Bronchial epithelial cell (primary cell): Measurements from ENCODE around the gene OR6J1. TPM values are rescaled to one million over a fixed set of nuclear protein-coding genes. Genes with fewer than 3 reads are reported as not detected.
A peak's percentile ranks its signal among the peaks of the same experiment; 100 is the strongest.
"Not testable (repeated sequence)": the region's sequence is repeated elsewhere in the genome, so short reads cannot be mapped to it uniquely, and the experiment has no call there.

Experiments used
- DNase-seq: peaks from one replicate; pipeline ENCODE4 v3.0.0-alpha.2; 2010; ENCODE audit warnings: low read depth
- FAIRE-seq: peaks from 2 replicates; lab custom pipeline; 2011; peaks lifted over from hg19 to GRCh38; lab: Jason Lieb, UNC
- H3K27me3 ChIP-seq: 2 replicates; pipeline ENCODE4 v1.5.1; 2011; ENCODE audit warnings: low read length; ENCODE audit not compliant: control insufficient read depth, insufficient read depth
- H3K36me3 ChIP-seq: 2 replicates; pipeline ENCODE4 v1.5.1; 2011; ENCODE audit warnings: low read length; ENCODE audit not compliant: control insufficient read depth, insufficient read depth
- H3K4me3 ChIP-seq: 2 replicates; pipeline ENCODE4 v1.5.1; 2011; ENCODE audit warnings: mild to moderate bottlenecking, low read depth, low read length, control low read depth
- total RNA-seq: library from RNA; depleted of rRNA; stranded (reverse); fragments of >200 nt; gene quantifications from 2 replicates; pipeline ENCODE4 v1.2.1, GENCODE V29; 2014
- TF ChIP-seq, protein P1 (sequence below): IDR thresholded peaks from 2 replicates; pipeline ENCODE4 v1.5.1; 2011; ENCODE audit warnings: mild to moderate bottlenecking, moderate library complexity, low read length, control low read depth, inconsistent platforms; ENCODE audit not compliant: insufficient read depth, severe bottlenecking

OR6J1 gene
- total RNA-seq, 1 donor from 2014 or later: not detected

DNA sequence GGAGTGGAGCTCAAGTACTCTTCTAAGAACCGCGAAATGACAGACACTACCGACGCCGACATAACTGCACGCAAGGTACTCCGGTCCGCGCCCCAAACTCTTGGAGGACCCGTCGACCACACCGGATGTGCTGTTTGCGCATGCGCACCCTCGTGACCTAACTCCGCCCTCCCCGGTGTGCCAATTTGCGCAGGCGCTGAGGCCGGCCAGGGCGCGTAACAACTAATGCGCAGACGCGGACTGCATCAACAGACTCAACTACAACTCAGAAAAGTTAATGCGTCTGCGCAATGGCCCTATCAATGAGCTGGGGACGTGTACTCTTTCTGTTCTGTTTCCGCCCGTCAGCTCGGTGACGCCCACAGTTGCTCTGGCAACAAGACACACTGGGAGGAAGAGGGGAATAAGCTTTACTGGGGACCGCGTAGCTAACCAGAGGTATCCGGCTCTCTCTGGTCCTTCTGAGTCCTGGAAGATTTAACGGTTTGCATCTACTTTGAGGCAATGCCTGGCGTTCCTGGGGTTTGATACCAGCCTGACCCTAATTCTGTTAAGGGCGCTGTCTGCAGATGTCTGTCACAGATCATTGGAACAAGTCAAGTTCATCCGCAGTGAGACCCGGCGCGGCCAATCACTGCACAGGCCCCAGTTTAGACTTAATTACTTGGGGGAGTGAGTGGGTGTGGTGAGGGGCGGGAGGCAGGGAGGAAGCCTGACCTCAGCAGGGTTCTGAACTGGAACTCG, 54.9 kb downstream of the OR6J1 start, which contains the start of gene DAD1:
DAD1 (minus strand) TSS at position 129 of the 744 bp plus-strand sequence; CDS start at position 62, 67 bp downstream.
- H3K27me3 ChIP-seq: no peaks in the 10 kb centered on the region
- TF ChIP-seq, protein P1, sequence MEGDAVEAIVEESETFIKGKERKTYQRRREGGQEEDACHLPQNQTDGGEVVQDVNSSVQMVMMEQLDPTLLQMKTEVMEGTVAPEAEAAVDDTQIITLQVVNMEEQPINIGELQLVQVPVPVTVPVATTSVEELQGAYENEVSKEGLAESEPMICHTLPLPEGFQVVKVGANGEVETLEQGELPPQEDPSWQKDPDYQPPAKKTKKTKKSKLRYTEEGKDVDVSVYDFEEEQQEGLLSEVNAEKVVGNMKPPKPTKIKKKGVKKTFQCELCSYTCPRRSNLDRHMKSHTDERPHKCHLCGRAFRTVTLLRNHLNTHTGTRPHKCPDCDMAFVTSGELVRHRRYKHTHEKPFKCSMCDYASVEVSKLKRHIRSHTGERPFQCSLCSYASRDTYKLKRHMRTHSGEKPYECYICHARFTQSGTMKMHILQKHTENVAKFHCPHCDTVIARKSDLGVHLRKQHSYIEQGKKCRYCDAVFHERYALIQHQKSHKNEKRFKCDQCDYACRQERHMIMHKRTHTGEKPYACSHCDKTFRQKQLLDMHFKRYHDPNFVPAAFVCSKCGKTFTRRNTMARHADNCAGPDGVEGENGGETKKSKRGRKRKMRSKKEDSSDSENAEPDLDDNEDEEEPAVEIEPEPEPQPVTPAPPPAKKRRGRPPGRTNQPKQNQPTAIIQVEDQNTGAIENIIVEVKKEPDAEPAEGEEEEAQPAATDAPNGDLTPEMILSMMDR: peak; percentile 0
- H3K4me3 ChIP-seq: peak within 1 kb of the TSS; percentile 58
- H3K36me3 ChIP-seq: peaks cover 2% of the 10 kb centered on the region
- peak; percentile 99 for DNase-seq
- peak; percentile 89 for FAIRE-seq

DNA sequence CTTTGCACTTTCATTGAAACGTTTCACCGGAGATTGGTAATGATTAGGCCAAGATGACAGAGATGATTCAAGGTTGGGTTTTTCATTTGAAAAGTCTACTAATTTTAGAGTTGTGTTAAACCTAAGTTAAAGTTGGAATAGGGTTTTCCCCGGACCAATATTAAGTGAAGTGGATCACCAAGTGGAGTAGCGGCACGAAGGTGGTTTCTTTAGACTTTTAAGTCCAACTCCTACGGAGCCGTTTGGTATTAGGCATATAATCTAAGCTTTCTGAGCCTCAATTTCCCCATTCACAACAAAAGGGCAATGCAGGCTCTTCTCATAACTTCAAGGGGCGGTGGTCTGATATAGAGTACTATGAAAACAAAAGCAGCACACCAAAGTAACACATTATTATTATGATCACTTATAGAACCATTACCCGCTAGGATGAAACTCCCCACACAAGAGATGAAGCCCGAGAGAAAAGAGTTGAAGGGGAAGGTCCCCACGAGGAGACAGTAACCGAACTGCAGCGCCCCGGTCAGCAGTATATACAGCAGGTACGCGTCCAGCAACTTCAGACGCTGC, 55.5 kb downstream of the OR6J1 start:
- H3K36me3 ChIP-seq: peaks cover 4% of the 10 kb centered on the region
- no peaks in the 10 kb centered on the region for H3K27me3 ChIP-seq
- peak overlapping the region; percentile 58 for H3K4me3 ChIP-seq
- FAIRE-seq (no peak), DNase-seq (no peak)
- TF ChIP-seq, protein P1: no peak

DNA sequence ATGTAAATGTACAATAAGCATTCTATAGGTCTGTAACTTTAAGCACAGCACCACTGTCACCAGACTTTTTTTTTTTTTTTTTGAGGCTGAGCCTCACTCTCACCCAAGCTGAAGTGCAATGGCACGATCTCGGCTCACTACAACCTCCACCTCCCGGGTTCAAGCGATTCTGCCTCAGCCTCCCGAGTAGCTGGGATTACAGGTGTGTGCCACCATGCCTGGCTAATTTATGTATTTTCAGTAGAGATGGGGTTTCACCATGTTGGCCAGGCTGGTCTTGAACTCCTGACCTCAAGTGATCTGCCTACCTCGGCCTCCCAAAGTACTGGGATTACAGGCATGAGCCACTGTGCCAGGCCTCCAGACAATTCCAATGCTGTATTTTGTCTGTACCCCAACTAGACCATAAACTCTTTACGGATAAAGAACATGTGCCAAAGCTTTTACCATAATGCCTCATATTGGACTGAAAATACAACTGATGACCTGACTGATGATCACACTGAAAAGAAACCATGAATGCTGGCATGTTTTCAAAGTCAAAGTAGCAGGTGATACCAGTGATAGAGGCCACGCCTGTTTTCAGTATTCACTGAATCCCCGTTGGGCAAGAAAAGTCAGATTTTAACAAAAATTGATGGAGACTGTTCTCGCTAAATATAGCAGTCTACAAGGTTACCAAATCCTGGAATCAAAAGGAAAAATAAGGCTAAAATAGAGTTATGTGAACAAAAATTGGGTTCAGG, 56.3 kb downstream of the OR6J1 start:
- H3K36me3 ChIP-seq, H3K27me3 ChIP-seq, DNase-seq, FAIRE-seq: not testable (repeated sequence)
- peak overlapping the region; percentile 58 for H3K4me3 ChIP-seq

DNA sequence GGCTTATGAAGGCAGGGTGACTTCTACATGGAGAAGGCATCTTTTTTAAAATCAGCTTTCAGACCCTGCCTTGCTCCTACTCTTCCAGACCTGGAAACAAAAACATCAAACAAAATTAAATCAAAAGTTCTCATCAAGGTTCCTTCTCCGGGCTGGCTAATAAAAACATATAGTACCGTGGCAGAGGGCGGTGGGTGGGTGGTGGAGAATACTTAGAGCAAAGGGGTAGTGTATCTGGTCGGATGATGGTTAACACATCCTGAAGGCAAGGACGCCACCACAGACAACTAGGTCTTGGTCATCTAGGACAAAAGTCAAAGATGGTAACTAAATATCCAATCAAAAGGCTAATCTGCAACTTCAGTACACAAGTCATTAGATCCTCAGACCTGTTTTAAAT, 56.9 kb downstream of the OR6J1 start:
- TF ChIP-seq, protein P1: no peak
- H3K4me3 ChIP-seq: no peak overlapping the region
- H3K36me3 ChIP-seq: peaks cover 4% of the 10 kb centered on the region
- FAIRE-seq (no peak), DNase-seq (no peak)
- H3K27me3 ChIP-seq: no peaks in the 10 kb centered on the region

DNA sequence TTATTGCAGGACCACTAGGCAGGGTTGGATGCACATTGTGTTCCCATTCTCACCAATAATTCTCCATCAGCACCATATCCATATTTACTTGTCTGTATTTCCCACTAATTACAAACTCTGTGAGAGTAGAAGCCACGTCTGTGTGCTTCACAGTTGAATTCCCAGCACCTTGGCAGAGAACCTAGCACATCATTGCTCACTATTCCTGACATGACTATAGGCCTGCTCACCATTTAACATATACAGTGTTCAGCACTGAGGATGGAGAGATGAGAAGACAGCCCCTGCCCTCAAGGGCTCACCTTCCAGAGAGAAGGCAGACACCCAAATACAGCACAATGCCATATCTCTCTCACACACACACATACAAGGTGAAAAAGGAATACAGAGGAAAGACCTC, 60.2 kb downstream of the OR6J1 start:
- DNase-seq: no peak
- FAIRE-seq: no peak
- no peak overlapping the region for H3K4me3 ChIP-seq

More for the DNA sequence above, 60.2 kb downstream of the OR6J1 start:
- TF ChIP-seq, protein P1: no peak
- no peaks in the 10 kb centered on the region for H3K27me3 ChIP-seq
- peaks cover 6% of the 10 kb centered on the region for H3K36me3 ChIP-seq

Other genes with a start within 250 kb of the OR6J1 start
- 193 and 236 TPM in 2 replicates for gene DAD1, start 55.1 kb downstream of the OR6J1 start, total RNA-seq
- gene ABHD4, start 46.1 kb downstream of the OR6J1 start, total RNA-seq: 5.3 and 8.2 TPM in 2 replicates
- gene OXA1L, start 122.3 kb upstream of the OR6J1 start, total RNA-seq: 25.6 and 29.2 TPM in 2 replicates
- 0.51 and 0.79 TPM in 2 replicates for gene SLC7A7, start 171.1 kb upstream of the OR6J1 start, total RNA-seq
- 33.2 and 38.7 TPM in 2 replicates for gene MRPL52, start 185.5 kb upstream of the OR6J1 start, total RNA-seq
- gene MMP14, start 192.2 kb upstream of the OR6J1 start, total RNA-seq: 126 and 140 TPM in 2 replicates
- gene LRP10, start 227.4 kb upstream of the OR6J1 start, total RNA-seq: 34.8 and 63.6 TPM in 2 replicates
- gene REM2, start 238.9 kb upstream of the OR6J1 start, total RNA-seq: under 0.01 TPM in 1 of 2 replicates, not detected in the other